ENCODE measurements around the gene EGLN3.

Gene EGLN3

DNA sequence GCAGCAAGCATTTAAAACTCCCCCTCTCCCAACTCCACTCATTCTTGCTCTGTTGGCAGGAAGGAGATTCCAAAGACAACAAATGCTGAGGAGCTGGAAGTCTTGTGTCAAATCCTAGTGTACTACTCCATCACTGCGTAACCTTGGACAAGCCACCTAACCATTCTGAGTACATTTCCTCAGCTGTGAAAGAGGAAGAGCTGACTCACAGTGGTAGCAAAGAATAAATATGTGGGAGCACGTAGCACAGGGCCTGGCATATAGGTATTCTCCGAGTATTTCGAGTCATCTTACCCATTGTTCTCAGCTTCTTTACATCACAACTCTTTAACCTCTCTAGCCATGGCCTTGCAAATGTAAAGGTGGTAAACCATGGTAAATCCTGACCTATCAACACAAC is 28.7 kb downstream of the EGLN3 start:
- no peak overlapping the region for H3K4me3 ChIP-seq
- no peak overlapping the region for H3K27ac ChIP-seq

DNA sequence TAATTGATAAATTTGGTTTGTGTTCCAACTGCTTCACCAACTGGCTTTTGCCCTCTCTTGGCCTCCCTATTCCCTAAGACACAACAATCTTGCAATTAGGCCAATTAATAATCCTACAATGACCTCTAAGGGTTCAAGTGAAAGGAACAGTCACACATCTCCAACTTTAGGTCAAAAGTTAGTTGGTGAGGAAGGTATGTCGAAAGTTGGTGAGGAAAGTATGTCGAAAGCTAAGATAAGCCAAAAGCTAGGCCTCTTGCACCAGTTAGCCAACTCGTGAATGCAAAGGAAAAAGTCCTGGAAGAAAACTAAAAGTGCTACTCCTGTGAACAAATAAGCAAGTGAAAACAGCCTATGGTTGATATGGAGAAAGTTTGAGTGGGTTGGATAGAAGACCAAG is 32.6 kb downstream of the EGLN3 start:
- Histone ChIP-seq H3K27ac (no peak overlapping the region), H3K4me3 (no peak overlapping the region)

DNA sequence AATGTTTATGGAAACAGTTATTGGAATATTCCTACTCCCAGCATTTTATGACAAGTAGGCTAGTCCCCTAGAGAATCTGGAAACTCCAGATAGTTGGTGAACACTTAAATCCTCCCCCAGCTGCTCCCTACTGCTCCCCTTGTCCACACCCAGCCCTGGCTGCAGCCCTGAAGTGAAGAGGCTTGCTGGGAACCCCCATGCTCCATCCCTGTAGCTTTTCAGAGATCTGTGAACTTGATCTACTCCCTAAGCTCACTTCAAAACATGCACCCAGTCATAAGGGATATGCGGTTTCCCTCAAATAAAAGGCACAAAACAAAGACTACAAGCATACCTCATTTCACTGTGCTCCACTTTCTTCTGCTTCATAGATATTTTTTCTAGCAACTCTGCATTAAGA is 33.2 kb downstream of the EGLN3 start:
- Histone ChIP-seq H3K4me3 (no peak overlapping the region), H3K27ac (no peak overlapping the region)

DNA sequence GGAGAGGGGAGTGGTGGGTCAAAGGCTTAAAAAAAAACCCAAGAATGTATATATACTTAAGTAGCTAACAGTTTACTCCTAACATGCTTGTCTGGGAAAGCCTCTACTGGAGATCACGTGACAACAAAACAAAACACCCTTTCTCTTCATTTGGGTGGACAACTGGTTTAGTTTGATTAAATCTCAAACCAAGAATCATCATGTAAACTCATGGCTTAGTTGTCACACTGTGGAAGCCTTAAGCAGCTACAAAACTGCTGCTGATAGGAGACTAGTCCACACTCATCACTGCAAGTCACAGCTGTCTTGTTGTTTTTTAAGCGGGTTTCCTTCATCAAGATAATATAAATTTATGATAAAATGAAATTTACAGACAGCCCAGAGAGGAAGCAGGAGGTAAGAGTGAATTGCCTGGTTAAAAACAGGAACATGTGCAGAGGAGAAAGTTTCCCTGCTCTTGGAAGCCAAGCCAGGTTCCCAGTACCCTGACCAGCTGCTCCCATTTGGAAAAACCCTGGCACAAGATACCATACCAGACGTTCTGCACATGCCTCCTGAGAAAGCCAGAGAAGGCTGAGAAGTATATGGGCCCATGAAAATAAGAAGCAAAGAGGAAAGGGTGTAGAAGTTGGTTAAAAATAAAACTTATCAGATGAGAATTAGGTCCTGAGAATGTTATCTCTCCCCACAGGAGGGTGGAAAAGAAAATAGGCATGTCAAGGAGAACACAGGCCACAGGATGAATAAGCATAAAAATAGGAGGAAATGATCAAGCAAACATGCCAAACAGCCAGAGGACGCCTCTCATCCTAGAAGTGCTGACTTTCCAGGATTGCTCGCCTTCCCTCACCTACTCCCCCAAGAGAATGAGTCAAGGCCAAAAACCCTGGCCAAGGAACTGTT is 34.0 kb downstream of the EGLN3 start:
- H3K4me3 ChIP-seq = no peak overlapping the region
- peak overlapping the region in 2 of 21 experiments; percentile 20 to 53 for H3K27ac ChIP-seq

DNA sequence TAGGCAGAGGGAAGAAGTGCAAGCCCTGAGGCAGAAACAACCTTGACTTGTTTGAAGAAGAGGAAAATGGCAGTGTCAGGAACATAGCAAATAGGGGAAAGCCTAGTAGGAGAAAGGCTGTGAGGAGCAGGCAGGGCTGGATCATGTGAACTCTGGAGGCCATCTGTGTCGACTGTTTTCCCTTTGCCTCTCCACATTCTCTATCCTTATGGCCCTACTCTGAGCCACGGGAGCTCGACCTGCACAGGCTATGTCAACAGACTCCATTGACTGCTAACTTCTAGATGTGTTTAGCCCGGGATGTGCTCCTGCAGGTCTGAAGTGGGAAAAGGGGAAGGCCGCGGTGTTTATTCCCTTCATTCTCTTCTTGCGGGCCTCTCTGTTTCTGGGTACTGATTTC is 35.2 kb downstream of the EGLN3 start:
- Histone ChIP-seq H3K4me3 (no peak overlapping the region), H3K27ac (no peak overlapping the region)

DNA sequence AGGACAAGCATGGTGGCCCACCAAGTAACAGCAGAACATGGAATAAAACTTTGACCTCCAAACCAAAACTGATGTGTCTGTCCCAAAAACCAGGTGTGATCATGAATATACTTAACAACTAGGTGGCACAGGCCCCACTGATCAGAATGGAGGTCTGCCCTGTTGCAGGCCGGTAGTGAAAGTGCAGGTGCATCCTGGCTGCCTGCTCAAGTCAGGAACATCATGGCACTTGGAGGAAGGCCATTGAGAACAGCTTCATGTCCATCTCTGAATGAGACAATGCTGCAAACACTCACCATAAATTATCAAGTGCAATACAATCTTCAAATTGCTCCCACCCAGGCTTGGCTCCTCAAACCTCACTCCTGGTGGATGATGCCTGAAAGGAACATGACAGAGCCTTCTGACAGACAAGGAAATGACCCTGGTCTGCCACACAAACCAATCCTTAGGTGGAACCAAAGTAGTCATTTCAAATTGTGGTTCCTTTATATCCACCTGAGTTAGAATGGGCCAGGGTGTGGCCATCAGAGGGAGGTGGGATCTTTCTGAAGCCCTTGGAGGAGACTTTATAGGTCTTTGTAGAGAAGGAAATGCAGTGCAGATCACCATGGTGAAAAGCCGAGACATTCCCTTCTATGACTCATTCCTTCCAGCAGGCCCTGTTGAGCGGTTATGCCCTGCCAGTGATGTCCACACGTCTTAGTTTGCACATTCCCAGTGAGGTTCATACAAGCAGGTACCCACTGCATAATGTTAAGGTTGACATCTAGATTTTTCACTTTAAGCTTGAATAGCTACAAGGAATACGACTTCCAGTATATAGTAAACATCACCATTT is 36.0 kb downstream of the EGLN3 start:
- no peak overlapping the region for H3K27ac ChIP-seq
- no peak overlapping the region for H3K4me3 ChIP-seq

DNA sequence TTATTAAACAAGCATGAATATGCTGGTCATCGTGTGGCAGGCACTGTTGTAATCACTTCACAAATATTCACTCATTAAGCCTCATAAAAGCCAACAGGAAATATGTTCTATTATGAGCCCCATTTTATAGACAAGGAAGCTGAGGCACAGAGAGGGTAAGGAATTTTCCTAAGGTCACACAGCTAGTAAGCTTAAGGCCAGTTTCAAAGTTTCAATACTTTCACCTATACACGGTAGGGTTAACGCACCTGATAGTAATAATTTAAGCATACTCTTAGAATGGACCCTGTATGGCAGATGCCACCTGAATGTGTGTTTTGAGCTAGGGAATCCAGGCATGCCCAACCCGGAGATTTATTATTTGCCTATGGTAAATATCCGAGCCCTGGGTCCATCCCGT is 39.8 kb downstream of the EGLN3 start:
- no peak overlapping the region for H3K27ac ChIP-seq
- no peak overlapping the region for H3K4me3 ChIP-seq

DNA sequence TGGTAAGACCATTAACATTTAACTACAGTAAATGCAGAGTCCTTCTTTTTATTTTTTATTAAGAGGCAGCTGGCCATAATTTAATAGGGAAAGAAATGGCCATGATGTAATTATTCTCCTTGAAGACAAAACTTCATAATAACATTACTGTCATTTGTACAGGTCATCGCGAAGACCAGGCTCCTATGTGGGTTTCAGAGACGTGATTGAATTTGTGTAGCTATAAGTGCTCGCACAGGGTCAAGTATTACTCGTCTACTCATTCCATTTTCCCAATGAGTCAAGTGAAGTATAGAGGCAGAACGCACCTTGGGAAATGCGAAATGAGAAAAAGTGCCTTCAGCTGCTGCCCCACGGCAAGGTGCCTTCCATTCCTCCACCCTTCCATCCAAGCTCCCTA is 40.4 kb downstream of the EGLN3 start:
- Histone ChIP-seq H3K27ac (no peak overlapping the region), H3K4me3 (no peak overlapping the region)

DNA sequence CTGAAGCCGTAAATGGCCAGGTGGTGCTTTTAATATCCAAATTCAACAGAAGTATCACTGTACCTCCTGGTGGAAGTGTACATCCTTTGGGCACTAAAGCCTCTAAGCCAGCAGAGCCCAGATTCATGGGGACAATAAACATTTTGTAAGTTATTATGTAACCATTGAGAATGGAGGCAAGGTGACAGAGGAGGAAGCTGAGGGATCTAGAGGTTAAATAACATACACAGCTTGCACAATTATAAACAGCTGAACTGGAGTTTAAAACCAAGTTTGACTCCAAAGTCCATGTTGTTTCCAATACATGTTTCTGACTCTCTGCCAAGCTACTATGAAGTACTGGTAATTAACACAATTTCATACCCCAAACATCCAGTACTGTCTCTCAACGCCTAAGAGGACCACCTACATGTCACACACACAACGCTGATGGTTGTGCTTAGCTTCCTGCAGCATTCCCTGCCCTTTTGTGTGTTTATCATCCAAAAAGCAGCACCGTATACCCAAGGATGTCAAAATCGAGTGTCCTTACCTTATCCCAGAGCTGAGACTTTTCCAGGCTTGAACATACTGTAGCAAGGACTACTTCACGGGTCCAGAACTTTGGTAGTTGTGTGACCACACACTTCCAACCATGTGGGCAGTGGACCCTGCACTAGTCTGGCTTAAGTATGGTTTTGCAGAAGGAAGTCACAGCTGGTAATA is 41.3 kb downstream of the EGLN3 start:
- Histone ChIP-seq H3K27ac (no peak overlapping the region), H3K4me3 (no peak overlapping the region)

DNA sequence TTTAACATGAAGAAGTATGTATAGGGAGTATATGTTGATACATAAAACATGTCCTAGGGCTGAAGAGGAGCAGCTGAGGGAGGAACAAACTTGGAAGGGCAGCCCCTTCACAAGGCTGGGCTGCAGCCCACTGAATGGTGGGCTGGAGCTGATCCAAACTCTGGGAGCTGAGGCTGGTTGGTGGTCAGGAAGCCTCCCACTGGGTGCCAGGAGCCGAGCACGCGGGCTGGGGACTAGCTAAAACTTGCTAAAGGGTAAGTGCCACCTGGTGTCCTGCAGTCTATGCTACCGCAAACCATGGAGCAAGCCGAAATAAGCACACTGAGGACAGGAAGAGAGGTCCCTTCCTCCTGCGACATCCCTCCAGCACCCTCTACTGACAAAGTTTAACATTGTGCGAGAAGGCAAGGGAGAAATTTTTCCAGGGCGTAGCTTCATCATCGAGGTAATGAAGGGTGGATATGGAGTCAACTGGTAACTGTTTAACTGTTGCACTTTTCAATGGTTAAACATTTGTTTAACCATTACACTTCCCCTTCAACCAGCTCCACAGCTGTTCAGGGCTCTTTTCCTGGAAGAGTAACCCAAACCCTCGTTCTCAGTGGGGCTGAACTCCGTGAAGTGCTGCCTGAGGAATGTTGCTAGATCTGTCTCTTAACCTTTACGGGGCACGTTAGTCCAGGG is 42.2 kb downstream of the EGLN3 start:
- H3K4me3 ChIP-seq = no peak overlapping the region
- no peak overlapping the region for H3K27ac ChIP-seq

DNA sequence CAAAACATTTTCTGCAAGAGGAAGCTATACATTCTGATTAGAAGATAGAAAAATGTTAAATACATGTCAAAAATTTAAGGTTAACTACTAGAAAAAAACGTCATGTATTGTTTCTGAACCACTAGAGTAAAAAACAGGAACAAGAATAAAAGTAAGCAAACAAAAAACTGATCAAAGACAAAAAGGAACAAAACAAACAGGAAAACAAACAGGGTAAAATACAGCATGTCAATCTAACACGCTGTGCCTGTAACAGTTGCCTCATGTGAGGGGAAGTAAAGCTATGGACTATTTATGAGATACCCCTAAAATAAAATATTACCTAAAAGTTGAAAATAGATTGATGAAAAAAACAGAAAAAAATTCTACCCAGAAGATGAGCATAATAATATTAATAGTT is 43.9 kb downstream of the EGLN3 start:
- no peak overlapping the region for H3K27ac ChIP-seq
- H3K4me3 ChIP-seq = no peak overlapping the region

DNA sequence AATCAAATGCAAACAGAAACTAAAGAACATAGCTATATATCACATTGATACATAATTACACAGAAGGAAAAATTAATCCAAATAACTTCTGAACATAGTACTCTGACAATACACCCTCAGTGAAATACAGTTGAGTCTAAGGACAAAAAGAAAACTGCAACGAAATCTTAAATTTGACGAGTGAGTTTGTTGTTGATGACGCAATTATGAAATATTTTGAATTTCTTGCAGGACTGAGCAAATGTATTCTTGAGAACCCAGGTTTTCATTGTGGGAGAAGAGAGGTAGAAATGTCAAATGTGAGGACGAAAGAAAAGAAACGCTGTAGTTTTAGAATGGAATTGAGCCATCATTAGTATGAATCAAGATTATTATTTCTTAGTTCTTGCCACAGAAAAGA is 46.3 kb downstream of the EGLN3 start:
- no peak overlapping the region for H3K27ac ChIP-seq
- H3K4me3 ChIP-seq = no peak overlapping the region

DNA sequence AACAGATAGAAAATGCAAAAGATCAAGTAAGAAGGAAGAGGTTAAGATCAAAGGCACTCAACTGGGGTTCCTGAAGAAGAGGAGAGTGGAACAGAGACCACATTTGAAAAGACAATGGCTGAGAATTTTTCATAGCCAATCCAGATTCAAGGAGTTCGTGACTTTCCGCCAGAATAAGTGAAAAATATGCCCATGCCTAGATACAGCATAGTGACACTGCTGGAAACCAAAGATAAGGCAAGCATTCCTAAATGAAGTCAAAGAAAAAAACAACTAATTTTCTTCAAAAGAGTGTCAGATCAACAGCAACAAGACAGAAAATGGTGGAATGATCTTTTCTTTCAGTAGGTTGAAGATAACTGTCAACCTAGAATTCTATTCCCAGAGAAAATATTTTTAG is 47.5 kb downstream of the EGLN3 start:
- no peak overlapping the region for H3K4me3 ChIP-seq
- no peak overlapping the region for H3K27ac ChIP-seq

DNA sequence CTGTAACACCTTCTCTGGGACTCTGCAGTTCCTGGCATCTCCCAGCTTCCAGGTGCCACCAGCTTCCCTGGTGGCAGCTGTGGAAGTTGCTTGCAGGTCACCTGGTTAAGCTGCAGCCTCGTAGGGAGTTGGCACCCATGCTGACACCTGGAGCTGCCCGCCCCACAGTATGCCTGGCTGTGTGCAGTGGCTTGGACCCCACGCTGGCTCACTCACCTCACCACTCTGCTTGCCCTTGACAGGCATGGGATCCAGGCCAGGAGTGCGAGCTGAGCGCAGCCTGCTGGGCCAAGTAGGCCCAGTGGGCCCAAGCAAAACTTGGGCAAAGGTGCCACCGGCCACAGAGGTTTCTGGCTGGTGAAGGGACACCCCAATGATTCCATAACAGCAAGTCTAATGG is 48.5 kb downstream of the EGLN3 start:
- H3K27ac ChIP-seq = no peak overlapping the region
- H3K4me3 ChIP-seq = no peak overlapping the region

DNA sequence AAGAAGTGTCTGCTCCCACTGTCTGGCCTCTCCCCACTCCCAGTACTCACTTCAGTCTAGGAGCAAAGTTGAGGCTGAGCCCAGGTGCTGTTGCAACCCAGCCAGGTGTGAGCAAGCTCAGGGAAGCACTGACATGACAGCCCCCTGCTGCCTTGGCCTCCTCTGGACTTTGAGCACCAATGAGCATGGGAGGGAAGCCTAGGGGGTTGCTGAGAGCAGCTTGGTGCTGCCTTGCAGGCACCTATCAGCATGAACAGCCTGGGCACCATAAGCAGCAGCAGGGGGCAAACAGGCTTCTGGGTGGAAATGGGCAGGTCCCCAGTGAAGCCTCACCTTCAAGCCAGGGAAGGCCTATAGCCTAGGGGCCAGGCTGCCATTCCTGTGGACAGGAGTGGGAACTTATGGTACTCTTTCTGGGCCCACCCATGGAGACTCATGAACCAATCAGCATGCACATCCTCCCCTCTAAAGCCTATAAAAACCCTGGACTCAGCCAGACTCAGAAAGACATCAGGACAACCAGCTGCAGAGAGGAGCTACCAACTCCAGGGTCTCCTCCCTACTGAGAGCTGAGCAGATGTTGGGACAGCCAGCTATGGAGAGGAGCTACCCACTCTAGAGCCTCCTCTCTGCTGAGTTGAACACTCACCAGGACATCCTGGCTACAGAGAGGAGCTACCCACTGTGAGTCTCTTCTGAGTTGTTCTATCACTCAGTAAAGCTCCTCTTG is 49.3 kb downstream of the EGLN3 start:
- Histone ChIP-seq H3K4me3 (no peak overlapping the region), H3K27ac (no peak overlapping the region)

DNA sequence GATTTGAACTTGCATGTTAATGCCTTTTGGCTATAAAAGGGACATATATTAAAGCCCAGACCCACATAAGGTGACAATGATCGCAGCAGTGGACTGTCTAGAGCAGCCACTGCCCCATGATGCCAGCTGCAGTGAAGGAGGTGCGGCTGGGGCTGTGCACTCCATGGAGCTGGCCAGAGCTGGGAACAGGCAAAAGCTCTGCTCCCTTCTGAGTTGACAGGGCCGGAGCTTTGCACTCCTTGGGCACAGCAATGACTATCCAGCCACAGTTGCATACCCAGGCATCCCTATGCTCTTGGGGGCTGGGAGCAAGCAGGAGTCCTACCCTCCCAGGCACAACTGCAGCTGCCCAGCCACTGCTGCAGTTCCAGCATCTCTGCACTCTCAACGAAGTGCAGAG is 50.2 kb downstream of the EGLN3 start:
- Histone ChIP-seq H3K27ac (no peak overlapping the region), H3K4me3 (no peak overlapping the region)

DNA sequence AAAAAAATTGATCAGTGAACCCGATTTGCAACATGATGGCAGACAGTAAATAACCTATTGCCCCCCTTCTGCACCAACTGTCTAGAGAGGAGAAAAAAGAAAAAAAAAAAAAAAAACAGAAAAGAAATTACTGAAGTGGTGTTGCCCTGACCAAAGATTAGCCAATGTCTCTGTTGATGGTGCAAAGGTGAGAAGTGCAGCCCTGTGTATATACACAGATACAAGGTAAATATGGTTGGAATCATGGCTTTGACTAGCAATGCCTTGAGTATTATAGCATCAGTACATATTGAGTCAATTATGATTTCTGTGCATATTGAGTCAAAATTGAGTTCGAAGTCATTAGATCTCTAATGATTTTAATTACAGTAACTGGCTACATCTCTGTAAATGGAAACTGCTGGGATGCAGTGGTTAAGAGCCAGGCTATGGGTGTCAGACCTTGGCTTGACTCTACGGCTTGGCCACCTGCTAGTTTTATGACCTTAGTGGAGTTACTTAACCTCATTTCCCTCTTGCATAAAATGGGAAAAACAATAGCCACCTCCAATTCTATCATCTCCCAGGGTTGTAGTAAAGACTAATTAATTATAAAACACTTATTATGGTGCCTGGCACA is 51.0 kb downstream of the EGLN3 start:
- no peak overlapping the region for H3K27ac ChIP-seq
- no peak overlapping the region for H3K4me3 ChIP-seq

DNA sequence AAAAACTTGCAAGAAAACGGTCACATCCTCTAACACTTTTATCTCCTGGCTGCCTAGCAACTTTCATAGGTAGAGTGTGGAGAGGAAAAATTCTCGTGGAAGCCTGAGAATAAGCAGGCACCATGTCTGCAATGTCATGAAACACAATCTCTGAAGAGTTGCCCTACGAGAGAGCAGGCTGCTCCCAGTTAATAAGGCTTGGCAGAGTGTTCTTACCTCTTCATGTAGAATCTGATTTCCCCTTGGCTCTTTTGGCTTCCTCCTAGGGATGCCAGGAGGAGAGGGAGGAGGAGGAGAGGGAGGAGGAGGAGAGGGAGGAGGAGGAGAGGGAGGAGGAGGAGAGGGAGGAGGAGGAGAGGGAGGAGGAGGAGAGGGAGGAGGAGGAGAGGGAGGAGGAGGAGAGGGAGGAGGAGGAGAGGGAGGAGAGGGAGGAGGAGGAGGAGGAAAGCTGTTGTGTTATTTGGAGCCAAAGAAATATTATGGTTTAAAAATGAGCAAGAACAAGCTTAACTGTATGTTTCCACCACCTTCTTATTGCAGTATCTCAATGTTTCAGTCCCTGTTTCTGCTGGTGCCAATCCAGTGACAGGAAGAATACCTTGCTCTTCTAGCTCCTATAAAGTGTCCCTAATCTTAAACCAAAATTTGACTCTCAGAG is 52.9 kb downstream of the EGLN3 start:
- Histone ChIP-seq H3K27ac (no peak overlapping the region), H3K4me3 (no peak overlapping the region)
